AG10803 (cell line): ENCODE measurements around the gene ME3.

Experiments
- DNase-seq: peaks from one replicate; pipeline ENCODE4 v3.0.0; 2010; ENCODE audit warnings: low read depth
- H3K4me3 ChIP-seq: 2 replicates; pipeline ENCODE4 v1.5.1; 2011; ENCODE audit warnings: mild to moderate bottlenecking, low read length, control low read depth
- TF ChIP-seq, protein P1 (sequence below): conservative IDR thresholded peaks from 2 replicates; pipeline ENCODE4 v1.5.1; 2011; ENCODE audit warnings: mild to moderate bottlenecking, low read length, control low read depth, inconsistent platforms

ME3 gene

DNA sequence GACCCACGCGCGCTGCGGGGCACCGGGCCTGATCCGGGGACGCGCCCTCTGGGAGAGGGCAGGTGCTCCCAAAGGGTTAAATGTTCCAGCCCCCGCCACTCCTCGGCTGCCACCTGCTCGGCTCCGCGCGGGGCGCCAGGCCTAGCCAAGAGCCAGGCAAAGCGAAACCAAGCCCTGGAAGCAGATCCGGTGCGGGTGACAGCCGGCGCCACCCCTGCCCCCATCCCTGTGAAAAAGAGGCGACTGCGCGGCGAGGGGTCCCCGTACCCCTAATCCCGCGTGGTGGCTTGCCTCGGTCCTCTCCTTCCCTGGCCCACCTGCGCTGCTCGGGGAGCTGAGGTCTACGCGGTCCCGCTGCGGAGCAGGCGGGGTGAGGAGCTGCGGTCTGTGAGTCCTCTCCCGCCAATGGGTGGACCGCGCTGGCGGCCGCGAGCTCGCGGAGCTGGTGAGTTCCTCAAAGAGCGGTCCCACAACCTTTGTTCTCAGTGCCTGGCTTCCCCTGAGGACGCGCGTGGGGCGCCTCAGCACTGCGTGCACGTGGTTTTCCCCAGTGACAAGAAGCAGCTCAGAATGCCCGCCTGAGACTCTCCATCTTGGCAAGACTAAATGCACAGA is at the start of gene ME3:
Gene ME3, minus strand, starts transcription at position 610 of the 615 bp plus-strand sequence.
- peak within 1 kb of the TSS; percentile 75 for H3K4me3 ChIP-seq
- peak; percentile 41 for DNase-seq
- TF ChIP-seq, protein P1, sequence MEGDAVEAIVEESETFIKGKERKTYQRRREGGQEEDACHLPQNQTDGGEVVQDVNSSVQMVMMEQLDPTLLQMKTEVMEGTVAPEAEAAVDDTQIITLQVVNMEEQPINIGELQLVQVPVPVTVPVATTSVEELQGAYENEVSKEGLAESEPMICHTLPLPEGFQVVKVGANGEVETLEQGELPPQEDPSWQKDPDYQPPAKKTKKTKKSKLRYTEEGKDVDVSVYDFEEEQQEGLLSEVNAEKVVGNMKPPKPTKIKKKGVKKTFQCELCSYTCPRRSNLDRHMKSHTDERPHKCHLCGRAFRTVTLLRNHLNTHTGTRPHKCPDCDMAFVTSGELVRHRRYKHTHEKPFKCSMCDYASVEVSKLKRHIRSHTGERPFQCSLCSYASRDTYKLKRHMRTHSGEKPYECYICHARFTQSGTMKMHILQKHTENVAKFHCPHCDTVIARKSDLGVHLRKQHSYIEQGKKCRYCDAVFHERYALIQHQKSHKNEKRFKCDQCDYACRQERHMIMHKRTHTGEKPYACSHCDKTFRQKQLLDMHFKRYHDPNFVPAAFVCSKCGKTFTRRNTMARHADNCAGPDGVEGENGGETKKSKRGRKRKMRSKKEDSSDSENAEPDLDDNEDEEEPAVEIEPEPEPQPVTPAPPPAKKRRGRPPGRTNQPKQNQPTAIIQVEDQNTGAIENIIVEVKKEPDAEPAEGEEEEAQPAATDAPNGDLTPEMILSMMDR = no peak

DNA sequence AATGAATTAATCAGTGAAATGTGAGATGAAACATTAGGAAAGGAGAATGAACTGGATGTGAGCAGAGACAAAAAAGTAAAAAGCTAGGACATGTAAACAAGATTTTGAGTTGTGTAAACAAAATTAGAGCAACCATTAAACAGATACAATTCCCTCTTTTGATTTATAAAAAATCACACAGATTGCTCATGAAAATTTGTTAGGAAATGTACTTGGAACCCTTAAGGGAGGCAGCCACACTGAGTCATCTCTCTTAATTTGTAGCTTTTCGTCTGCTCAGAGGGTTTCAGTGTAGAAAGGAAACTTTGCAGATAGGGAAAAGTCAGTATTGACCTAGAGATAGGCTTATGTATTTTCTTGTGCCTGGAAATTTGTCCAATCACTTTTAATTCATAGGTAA is 49.6 kb upstream of the ME3 start:
- DNase-seq = peak; percentile 78
- H3K4me3 ChIP-seq = no peak overlapping the region
- TF ChIP-seq, protein P1 = no peak

DNA sequence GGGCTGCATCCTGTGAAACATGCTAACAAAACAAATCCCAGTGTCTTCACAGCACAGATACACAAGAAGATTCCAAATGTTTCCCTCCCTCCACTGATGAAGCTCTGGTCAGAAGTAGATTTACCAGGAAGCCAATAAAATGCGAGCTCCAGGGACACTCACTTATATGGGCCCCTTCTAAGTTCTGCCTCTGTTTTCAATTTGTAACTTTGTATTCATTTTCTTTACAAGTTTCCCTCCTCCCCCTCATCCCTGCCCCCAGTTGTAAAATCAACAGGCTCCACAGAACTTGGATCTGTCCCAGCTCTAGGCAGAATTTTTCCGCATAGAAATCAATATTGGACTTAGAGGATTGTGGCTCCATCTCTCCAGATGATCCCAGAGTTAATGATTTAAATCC is 48.1 kb upstream of the ME3 start:
- H3K4me3 ChIP-seq = no peak overlapping the region
- TF ChIP-seq, protein P1 = no peak
- no peak for DNase-seq

DNA sequence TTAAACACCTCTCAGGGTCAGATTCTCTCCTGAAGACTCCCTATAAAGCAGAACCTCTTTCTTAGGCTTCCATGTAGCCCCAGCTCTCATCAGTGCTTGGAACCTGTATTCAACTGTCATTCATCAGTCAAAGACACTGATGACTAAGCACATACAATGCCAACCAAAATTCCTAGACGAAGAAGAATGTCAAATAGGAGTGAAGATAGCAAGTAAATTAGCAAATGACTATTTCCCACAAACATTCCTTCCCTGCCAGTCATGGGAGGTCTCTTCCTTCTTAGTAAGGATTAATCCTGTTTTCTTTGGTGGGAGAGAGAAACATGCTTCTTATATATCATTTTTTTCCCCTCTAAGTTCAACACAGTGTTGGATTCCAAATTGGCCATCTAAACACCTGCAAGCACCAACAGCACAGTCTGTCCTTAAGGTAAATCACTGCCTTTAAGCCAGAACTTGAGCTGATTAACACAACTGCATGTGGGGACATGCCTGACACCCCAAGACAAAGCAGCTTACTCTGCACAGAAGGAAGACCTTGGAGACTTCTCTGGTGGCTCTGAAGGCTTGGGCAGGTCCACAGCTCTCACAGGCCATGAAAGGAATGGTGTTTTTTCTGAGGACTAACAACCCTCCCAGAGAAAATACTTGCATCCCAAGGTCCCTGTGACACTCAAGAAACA is 47.5 kb upstream of the ME3 start:
- peak; percentile 91 for DNase-seq
- no peak overlapping the region for H3K4me3 ChIP-seq
- TF ChIP-seq, protein P1 = no peak

DNA sequence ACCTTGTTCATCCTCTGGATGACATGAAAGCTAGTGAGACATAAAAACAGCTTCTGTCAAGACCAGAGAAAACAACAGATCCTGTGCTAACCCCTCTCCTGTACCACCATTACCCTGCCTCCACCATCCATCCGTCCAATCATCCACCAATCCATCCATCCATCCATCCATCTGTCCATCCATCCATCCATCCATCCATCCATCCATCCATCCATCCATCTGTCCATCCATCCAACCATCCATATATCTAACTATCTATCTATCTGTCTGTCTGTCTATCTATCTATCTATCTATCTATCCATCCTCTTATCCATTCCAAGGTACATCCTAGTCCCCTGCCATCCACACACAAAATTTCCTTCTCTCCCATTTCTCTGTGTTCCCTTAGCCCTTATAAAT is 46.6 kb upstream of the ME3 start:
- TF ChIP-seq, protein P1 = no peak
- DNase-seq = no peak
- no peak overlapping the region for H3K4me3 ChIP-seq

DNA sequence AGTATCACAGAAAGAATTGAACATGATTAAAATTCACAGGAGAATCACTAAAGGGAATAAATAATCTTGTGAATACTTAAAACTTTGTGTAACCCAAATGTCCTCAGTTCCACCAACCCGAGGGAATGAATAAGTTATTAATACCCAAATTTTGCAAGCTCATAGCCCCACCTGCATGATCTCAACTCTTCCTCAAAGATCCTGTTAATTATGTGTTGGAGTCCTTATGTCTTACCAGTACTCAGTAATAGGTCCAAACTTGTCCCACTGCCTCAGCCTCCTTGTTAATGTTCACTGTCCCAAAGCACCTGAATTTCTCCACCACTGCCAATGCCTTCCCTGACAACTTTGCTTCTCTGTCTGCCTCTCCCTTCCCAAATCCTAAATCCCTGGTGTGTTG is 46.1 kb upstream of the ME3 start:
- TF ChIP-seq, protein P1 = no peak
- DNase-seq = no peak
- no peak overlapping the region for H3K4me3 ChIP-seq
